Stimulated activated CD8-positive, alpha-beta memory T cell treated with anti-CD3 and anti-CD28 coated beads, Interleukin-15, amount 100 ng/mL, for 4 hours (primary cell): ENCODE measurements around the gene PTGER4.

ENCODE experiments used
- DNase-seq, 2 donors: peaks; one replicate each; pipeline ENCODE4 v3.0.0-alpha.2; 2020; ENCODE audit warnings: low read depth in 2 of 2

The PTGER4 gene

DNA sequence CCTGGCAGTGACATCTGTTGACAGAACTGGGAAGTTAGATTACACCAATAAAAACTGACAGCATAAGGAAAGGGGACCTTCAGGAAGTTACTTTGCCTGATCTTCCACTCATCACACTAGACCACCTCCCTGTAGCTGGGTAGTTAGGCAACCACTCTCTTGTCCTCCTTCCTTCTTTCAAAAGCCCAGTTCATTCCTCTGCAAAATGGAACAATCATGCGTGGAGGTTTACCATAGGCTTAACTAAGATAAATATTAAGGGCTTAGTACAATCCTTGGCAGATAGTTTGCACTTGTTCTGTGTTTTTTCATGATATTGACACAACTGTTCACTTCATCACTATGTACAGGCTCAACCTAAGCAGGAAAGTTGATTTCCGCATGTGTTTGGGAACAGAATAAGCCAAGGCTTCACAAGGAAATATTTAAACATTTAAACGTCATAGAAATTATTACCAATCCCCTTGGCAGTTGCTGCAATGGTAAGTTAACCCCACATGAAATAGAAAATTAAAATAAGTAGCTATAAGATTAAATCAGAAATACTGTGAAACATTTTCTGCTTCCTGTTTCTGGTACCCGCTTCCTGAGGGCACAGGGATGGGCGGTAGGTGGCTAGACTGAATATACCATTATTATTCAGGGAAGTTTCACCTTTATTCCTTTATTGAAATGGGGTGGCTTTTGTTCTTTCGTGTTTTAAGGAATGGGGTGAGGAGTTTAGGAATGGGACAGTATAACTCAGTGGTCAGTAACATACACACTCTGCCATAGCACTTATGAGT is 9.9 kb upstream of the PTGER4 start:
- DNase-seq: no peak

- no peak for DNase-seq
These were observed 7.3 kb upstream of the PTGER4 start for GRCh38 chr5:40672425-40672824.

GRCh38 chr5:40674661-40675235 is 5.0 kb upstream of the PTGER4 start:
- no peak for DNase-seq

GRCh38 chr5:40675396-40676133 is 4.2 kb upstream of the PTGER4 start:
- DNase-seq: no peak

DNA sequence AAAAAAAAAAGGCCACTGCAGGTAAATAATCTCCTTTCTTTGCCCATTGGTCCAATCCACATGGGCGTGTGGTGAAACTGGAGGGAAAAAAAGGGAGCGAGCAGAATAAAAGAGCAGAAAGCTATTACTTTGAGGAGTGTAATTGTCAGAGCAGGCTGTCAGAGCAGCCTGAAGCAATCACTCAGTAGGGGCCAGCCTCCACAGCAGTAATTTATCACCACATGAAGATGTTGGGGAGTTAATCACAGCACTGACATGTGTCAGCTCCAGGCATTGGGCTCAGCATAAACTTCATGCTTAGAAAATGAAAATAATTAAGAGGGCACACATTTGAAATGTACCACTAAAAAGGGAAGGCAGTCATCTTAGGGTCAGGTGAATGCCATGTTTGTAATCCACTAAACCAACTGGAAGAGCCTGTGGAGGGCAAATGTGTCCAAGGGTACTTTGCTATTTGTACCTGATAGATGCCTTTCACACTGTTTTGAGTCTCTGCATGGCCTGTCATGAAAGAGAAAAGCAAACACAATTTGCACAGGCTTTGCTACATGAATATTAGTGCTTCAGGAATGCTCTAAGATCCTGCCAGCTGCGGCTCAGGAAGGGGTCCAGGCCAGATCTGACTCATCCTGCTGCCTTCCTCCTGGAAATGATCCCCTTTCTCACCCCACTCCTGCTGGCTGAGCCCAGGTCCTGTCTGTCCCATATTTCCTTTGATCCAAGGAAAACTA is 2.9 kb upstream of the PTGER4 start:
- no peak for DNase-seq

GRCh38 chr5:40677456-40677855 is 2.3 kb upstream of the PTGER4 start:
- DNase-seq: no peak

DNA sequence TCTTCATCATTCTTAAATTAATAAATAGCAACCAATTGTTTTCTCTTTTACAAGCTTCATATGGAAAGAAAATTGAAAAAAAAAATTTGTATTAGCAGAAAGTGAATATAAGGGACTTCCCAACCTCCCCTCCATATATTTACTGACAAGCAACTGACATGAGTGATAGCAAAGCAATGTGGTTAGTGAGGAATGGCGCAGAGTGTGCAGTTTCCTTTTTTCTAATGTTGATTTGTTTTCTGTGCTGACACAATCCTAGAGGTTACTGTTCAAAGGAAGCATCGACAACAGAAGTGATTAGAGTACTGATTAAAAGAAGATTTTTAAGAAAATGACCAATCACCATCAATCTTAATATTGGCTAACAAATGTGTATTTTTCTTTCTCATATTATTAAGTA is 1.7 kb upstream of the PTGER4 start:
- DNase-seq: no peak

DNA sequence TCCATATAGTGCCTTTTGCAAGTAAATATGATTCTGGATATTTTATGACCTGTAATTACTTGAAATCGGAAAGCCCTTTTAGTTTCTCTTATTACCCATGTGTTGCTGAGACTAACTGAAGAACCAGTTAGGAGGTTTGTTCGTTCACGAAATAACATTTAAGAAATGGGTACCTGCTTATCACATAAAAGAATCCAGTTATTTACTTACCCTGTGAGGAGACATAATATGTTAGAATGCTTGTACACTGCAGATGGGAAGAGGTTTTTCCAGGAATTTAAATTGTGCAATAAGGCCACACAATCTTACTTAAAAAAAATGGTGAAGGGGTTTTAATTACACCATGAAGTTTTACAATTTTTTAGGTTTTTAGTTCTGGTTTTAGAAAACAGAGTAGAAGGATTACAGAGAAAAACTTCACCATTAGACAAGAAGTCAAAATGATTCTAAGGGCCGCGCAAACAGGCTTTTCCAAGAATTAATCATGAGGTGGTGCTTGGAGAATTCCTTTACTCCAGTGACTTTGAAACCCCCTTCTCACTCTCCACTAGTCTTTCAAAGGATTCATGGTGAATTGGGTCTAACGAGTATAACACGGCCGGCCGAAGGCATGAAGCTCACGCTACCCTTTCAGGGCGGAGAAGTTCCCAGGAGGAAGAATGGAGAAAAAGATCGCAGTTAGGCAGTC is 1.1 kb upstream of the PTGER4 start:
- DNase-seq: no peak

GRCh38 chr5:40679148-40679912 is 385 bp upstream of the PTGER4 start:
- peak; percentile 84 to 86 for DNase-seq

GRCh38 chr5:40680741-40681362 is 1.1 kb downstream of the PTGER4 start:
- no peak for DNase-seq

- DNase-seq: no peak
These were observed 1.8 kb downstream of the PTGER4 start for GRCh38 chr5:40681363-40682153.

GRCh38 chr5:40682154-40683017 is 2.7 kb downstream of the PTGER4 start:
- no peak for DNase-seq

DNA sequence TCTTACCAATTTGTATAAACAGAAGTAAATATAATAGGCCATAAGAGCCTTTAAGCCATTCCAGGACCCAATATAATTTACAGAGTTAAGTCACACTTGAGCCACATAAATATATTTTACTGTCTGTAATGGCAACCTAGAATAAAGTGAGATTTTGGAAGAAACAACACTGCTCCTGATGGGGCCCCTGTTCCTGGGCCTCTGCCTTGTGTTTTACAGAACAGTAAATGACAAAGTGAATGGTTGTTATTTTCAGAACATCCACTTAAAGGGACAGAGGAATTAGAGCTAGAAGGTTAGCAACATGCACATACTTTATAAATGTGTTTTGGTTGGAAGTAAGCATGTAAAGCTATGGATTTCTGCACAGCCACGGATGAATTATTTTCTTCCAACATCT is 3.6 kb downstream of the PTGER4 start:
- DNase-seq: no peak

DNA sequence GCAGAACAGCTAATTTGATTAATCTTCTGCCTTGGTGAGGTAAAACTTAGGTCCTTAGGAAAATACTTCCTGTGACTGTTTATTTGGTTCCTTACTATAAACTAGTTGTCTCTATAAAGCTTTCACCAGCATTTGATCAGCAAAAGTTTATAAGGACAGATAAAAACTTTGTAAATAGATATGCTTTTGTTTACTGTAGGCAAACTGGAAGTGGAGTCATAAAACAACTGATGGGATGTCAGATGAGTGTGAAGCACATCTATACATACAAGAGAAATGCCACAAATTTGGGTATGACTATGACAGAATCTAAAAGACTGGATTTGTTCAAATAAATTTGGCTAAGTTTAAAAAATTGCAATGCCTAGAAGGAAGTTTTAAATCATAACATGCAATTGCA is 5.5 kb downstream of the PTGER4 start:
- DNase-seq: no peak

DNA sequence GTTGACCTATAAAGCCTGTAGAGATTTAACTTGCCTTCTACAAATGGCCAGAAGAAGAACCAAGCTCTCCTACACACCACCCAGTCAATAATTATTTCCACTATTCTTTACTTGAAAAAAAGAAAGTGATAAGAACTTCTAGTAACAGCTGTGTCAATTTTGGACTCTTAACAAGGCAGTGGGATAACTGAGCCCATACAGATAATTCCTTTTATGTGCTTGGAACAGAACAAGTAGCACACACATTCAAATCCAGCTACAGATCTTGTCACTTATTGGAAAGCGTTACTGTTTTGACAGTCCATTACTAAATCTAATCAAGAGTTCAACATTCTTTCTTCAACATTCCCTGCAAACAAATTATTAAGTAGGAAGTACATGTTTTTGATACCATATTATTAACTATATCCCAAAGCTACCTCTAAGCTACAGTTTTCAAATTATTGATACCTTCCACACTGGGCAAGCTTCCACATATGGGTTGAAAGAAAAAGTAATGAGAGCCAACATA is 6.3 kb downstream of the PTGER4 start:
- no peak for DNase-seq

- no peak for DNase-seq
These were observed 7.6 kb downstream of the PTGER4 start for GRCh38 chr5:40687321-40687720.

GRCh38 chr5:40688127-40688761 is 8.5 kb downstream of the PTGER4 start:
- DNase-seq: peak; percentile 55 to 78

DNA sequence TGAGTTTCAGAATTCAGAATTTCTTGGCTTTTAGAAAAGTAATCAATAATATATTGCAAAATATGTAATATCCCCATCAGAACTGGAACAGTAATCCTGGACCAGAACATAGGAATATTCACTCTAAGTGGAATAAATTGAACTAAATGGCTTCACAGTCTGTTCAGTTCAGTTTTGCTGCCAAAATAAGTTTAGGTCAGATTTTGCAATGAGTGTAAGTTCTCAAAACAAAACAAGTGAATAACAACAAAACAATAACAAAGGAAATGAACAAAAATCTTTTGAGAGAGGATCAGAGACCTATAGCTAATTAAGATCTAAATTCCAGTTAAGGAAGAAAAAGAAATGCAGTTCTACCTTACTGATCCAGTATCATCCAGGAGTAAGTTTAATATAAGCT is 9.3 kb downstream of the PTGER4 start:
- DNase-seq: no peak
